Activated T-cell treated with anti-CD3 and anti-CD28 coated beads for 4 hours (primary cell): ENCODE measurements around the gene NOC4L.
"Not testable (repeated sequence)": the region's sequence is repeated elsewhere in the genome, so short reads cannot be mapped to it uniquely, and the experiment has no call there.

Experiments used
- DNase-seq: peaks from one replicate; pipeline ENCODE4 v3.0.0-alpha.2; 2020

The NOC4L gene

DNA sequence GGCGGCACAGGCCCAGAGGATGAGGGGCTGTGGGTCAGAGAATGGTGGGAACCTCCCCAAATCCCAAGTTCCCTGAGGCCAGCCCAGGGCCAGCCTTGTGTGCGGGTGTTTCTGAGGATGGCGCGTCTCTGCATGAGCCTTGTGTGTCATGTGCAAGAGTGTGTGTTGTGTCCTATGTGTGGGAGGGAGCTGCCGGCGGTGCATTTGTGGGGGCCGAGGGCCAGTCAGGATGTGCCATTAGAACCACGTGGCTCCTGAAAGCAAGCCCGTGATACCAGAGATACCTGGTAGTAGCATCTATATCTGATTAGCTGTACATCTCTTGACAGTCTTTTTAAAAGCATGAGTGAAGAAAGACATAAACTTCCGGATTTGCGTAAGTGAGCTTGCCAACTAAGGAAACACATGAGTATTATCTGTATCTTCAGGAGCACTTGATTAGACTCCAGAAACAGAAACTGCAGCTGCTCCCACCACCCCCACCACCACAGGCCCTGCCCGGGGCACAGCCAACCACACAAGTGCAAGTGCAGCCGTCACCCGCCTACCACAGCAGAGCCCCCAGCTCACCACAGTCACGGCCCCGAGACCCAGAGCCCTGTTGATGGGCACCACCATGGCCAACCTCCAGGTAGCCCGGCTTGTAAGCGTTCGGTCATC lies 19.4 kb upstream of the NOC4L start:
- DNase-seq: no peak

- no peak for DNase-seq
Observed at GRCh38 chr12:132125736-132126135, 18.5 kb upstream of the NOC4L start.

- no peak for DNase-seq
Observed at GRCh38 chr12:132127041-132127440, 17.2 kb upstream of the NOC4L start.

DNA sequence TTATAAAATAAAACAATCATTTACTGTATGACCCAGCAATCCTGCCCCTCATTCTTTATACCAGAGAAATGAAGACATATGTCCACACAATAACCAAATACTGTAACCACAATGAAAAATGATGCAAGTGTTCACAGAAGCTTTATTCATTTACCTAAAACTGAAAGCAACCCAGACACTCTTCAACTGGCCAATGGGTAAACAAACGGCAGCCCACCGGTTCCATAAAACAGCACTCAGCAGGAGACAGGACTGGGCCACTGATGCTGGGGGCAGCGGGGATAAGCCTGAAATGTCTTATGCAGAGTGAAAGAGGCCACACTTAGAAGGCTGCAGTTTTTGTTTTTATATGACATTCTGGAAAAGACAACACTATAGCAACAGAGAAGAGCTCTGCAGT lies 15.2 kb upstream of the NOC4L start:
- DNase-seq: no peak

DNA sequence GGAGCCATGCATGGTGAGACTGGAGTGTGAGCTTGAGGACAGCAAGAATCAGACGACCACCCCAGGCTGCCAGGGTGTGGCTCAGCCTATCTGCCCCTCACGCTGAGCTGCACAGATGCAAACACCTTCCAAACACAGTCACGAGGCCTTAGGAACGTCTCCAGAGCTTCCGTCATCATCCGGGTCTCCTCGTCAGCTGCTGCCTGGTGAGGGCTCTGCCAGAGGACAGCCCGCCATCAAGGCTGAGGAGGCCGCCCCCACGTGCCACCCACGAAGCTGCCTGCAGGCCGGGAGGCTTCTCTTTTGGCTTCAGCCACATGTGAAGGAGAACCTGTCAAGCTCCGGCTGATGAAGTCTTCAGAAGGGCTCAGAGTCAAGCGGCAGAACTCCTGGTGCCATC lies 13.6 kb upstream of the NOC4L start:
- DNase-seq: no peak

DNA sequence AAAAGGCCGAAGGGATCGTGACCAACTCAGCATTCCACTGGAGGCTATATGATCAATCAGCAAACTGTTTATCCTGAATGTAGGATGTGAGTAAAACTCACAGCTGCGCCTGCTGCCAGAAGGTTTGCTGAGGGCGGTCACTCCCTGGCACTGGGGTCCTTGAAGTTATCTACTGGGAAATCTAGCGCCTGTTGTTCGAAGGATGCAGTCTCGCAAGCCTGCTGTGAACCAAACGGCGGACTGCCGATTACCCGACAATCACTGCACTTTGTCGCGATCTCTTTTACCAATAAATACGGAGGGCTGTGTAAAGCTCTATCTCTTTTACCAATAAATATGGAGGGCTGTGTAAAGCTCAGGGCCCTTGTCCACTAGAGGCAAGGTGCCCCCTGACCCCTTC lies 13.0 kb upstream of the NOC4L start:
- no peak for DNase-seq

- DNase-seq: no peak
Observed at GRCh38 chr12:132131952-132132351, 12.3 kb upstream of the NOC4L start.

DNA sequence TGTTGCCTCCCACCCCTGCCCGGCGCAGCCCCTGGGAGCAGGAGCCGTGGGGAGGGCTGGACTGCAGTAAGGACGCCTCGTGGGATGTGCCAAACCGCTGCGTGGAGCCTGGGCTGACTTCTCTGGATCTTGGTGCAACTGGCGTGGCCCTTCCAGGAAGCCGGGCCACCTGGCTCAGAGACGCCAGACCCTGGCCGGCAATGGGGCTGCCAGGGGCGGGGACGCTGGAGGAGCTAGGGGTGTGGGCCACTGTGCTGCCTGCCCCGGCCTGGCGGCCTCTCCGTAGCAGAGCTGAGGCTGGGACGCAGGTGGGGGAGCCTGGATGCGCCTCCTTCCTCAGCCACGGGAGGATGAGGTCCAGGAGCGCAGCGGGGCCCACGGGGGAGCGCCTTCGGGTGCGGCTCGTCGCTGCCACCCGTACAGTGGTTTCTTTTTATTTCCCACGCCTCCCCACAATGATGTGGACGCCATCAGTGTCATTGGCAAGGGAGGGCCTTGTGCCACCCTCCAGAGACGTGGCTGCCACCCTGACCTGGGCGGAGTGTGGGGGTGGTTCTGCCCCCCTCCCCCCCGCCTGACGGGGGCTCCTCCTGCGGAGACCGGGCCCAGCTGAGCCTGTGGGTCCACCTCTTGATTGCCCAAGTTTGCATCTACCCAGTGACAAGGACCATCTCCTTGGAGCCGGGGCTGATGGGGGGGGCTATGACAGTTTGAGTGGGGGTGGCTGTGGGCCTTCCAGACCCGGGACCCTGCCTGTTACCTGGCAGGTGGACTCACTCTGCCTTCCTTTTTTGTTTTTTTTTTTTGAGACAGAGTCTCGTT lies 11.4 kb upstream of the NOC4L start:
- no peak for DNase-seq

DNA sequence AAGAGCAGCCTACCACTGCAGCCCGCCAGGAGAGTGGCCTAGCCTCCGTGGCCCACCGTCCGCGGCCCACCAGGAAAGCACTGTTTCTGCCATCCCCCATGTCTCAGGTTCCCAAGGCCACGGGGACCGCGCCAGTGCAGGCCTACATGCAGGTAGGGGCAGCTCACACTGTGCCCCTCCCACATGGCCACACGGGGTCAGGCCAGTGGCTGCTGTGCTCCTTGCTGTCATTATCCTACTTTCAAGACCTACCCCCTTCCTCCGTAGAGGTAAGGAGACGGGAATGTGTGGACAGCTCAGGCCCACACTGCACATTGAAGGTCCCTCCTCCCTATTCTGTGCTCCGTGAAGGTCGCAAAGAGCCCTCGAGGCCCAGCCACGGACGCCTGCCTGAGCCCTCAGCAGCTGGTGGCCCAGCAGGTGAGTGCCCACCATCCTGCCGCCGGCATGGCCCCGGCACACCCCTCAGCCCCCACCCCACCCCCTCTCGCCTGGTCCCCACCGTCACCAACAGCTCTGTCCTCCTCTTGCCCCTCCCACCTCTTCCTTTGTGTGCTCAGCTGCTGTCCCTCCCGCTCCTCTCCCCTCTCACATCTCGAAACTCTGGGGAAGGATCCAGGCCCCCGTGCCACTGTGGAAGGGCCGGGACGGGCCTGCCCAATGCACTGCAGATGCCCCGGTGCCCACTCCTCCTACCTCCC lies 10.2 kb upstream of the NOC4L start:
- no peak for DNase-seq

- DNase-seq: not testable (repeated sequence)
Observed at GRCh38 chr12:132134653-132135183, 9.5 kb upstream of the NOC4L start.

GRCh38 chr12:132136226-132136625 lies 8.0 kb upstream of the NOC4L start:
- DNase-seq: not testable (repeated sequence)

- no peak for DNase-seq
Observed at GRCh38 chr12:132137483-132138125, 6.7 kb upstream of the NOC4L start.

DNA sequence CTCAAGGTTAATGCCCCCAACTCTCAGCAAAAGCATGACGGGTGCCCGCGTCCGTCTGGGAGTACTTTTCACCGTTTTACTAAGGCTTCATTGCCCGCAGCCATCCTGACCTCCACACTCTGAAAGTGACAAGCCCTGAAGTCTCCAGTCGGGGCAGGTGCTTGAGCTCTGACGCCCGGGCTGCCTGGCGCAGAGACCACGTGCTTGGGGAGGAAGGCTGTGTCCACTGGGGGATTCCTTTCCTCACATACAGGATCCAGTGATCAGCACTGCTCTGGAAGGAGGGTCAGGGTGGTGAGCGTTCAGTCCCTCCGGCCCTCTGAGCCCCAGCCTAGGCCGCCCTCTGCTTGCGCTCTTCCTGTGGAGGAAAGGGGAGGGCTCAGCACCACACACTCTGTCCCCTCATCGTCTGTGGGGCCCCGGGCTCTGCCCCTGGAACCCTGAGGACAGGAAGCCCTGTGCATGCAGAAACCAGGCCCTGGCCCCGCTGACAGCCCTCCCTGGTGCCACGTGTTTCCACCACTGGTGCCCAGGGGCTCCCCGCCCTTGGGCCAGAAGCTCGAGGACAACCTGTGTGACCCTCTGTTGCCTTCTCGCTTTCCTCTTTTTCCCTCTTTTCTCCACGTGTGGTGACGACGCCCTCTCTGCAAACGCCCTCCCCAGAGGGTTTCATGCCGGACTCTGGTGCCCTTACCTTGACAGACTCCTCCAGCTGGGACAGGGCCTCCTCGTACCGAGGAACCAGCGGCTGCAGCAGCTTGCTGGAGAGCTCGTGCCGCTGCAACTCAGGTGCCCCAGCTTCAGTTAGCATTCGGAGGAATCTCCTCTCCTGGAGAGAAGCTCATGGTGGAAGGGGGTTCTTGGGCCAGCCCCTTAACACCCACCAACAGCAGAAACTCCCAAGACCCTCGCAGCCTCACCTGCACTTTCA lies 5.1 kb upstream of the NOC4L start:
- DNase-seq: no peak

- no peak for DNase-seq
Observed at GRCh38 chr12:132139912-132140311, 4.3 kb upstream of the NOC4L start.

GRCh38 chr12:132140501-132140900 lies 3.8 kb upstream of the NOC4L start:
- no peak for DNase-seq

GRCh38 chr12:132140918-132141841 lies 3.1 kb upstream of the NOC4L start:
- DNase-seq: no peak

DNA sequence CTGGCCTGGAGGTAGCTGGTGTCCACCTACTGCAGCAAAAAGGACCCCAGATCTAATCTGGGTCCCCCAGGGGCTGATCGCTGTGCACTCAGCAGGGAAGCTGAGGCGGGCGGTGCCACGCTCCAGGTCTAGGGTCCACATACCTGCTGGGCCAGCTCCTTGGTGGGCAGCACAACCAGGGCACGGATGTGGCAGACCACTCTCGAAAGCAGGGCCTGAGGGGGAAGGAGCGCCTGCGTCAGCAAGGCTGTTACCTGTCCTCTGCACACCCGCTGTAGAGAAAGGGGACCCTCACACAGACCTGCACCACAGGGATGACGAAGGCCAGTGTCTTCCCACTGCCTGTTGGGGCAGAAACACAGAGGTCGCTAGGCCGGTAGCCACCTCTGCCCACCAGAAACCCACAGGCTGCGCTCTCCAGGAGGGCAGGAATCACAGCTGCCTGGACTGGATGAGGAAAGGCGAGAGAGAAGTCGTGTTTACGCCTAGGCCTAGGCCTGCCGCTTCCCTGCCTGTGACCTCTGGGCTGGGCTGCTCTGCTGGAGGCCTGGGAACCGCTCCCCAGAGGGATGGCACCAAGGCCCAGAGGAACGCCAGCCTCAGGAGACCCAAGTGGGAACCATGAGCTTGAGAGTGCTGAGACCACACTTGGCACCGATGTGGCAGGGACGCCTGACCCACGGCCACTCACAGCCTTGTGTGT lies 2.1 kb upstream of the NOC4L start:
- DNase-seq: no peak

GRCh38 chr12:132142679-132143335 lies 1.4 kb upstream of the NOC4L start:
- DNase-seq: no peak

GRCh38 chr12:132143336-132144071 lies 753 bp upstream of the NOC4L start:
- DNase-seq: no peak
